G401 (cell line): ENCODE data around the gene CSNK2A1. TPM values are rescaled to one million over a fixed set of nuclear protein-coding genes. Genes with fewer than 3 reads are reported as not detected.
A peak's percentile ranks its signal among the peaks of the same experiment; 100 is the strongest.
"Not testable (repeated sequence)": the region's sequence is repeated elsewhere in the genome, so short reads cannot be mapped to it uniquely, and the experiment has no call there.

Experiments
- DNase-seq: peaks from one replicate; pipeline ENCODE4 v3.0.0-alpha.2; 2015; ENCODE audit warnings: low spot score
- in situ Hi-C: cut with HindIII; loops from 2 replicates; pipeline ENCODE4 v1.10.0; 2016; ENCODE audit warnings: low sequenced_read_pairs, mixed read lengths
- total RNA-seq: library from RNA; depleted of rRNA; stranded (reverse); fragments of >200 nt; shearing (Covaris generic); gene quantifications from 2 replicates; pipeline ENCODE4 v1.2.3, GENCODE V29; 2014

CSNK2A1 gene
- total RNA-seq, 1 experiment from 2014 or later: 275 TPM

DNA sequence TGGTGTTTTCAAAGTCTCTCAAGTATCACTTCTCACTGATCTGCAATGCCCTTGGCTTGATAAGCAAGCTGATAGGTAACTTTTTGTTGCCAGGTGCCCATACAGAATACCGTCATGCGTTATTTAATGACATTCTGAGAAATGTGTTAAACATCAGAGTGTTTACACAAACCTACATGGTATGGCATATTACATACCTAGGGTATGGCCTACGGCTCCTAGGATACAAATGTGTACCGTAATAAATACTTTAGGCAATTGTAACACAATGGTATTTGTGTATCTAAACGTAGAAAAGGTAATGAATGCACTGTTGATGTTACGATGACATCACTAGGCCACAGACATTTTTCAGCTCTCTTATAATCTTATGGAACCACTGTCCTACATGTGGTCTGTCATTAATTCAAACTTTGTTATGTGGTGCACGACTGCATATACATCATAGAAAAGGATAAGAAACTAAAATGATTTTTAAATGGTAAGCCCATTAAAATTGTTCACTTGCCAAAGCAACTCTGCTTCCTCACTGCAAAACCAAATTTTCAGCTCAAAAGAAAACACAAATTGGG, 35.7 kb downstream of the CSNK2A1 start:
- no peak for DNase-seq

DNA sequence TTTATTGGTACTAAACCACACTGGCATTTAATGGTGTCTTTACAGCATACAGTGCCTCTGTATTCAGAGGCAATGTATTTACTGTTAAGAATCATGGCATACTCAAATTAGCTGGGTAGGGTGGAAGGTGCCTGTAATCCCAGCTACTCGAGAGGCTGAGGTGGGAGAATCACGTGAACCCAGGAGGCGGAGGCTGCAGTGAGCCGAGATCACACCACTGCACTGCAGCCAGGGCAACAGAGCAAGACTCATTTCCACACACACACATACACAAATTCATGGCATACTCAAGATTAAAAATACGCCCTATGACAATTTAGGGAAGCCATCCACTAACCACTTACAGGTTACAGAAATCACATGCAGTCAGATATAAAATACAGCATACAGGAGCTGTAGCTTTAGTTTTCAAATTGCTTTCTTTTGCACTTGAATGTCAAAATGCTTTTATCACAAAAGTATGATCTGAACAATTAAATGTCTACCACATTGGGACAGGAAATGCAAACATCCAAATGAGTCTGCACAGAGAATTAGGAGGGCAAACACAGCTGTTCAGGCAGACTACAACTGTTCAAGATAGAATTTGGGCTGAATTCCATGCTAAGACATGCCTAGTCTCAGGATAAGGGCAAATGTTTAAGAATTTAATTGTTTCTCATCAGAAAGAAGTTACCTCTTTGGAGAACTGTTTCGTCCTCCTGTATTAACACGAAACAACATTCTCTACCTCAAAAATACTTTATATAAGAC, 36.4 kb downstream of the CSNK2A1 start:
- in situ Hi-C loops: no loop called here
- no peak for DNase-seq

More for the DNA sequence above, 35.7 kb downstream of the CSNK2A1 start:
- in situ Hi-C loops: no loop called here

DNA sequence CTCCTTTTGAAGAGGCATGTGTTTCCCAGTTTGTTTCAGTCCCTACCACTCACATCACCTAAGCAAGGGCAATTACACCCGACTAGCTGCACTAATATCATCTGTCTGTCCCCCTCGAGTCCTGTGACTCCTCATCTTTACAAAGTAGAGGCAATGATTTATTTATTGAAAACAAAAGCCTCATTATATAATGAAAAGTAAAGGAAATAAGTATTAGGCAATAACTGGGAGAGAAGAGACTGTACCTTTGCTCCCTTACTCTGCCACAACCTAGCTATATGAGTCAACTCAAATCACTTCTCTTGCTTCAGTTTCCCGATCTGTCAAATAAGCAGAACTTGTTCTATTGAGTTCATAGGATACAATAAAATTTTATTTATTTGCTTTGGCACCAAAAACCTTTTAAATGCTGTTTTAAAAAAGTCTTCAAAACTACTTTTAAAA, 38.9 kb downstream of the CSNK2A1 start:
- in situ Hi-C loops: no loop called here
- DNase-seq: no peak

DNA sequence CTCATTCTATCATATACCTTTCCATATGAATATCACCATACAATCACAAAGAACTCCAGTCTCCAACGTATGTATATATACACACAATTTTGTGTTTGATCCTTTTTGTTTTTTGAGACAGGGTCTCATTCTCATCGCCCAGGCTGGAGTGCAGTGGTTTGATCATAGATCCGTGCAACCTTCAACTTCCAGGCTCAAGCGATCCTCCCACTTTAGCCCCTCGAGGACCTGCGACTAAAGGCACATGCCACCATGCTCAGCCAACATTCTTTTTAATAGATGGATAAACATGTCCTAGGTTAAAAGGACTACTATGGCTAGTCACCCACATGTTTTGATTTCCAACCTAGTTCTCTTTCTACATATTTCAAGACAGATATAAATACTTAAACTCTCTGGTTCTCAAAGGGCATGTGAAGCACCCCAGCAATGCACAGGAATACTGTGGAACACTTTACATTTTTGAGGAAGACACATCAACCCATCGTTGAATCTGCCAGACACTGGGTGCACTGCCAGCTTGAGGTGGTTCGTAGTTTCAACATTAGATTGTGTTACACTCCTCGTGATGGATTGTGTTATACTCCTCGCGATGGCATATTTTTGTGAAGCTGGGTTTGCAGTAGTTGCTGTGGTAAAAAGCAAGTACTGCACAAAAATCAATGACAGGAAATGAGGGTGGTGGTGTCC, 40.4 kb downstream of the CSNK2A1 start:
- in situ Hi-C loops: no loop called here
- DNase-seq: no peak

GRCh38 chr20:497979-498378, 45.6 kb downstream of the CSNK2A1 start:
- no peak for DNase-seq
- in situ Hi-C loops: no loop called here

- no peak for DNase-seq
- in situ Hi-C loops: no loop called here
Observed at GRCh38 chr20:496126-496696, 47.4 kb downstream of the CSNK2A1 start.

DNA sequence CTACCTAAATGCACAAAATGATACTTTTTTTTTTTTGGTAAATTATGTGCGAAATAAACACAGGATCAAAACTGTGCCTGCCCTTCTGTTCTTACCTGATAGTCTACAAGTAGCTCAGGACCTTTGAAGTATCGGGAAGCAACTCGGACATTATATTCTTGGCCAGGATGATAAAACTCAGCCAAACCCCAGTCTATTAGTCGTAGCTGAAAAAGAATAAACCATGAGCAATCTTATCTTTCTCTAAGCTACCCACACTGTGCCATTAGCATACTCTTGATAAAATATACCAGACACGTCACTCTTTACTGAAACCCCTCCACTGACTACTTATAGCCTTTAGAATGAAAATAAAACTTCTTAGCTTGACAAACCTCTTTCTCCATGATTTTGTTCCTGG, 51.4 kb downstream of the CSNK2A1 start:
- in situ Hi-C loops: no loop called here
- no peak for DNase-seq

GRCh38 chr20:487655-488054, 55.9 kb downstream of the CSNK2A1 start:
- in situ Hi-C loops: no loop called here
- DNase-seq: no peak

DNA sequence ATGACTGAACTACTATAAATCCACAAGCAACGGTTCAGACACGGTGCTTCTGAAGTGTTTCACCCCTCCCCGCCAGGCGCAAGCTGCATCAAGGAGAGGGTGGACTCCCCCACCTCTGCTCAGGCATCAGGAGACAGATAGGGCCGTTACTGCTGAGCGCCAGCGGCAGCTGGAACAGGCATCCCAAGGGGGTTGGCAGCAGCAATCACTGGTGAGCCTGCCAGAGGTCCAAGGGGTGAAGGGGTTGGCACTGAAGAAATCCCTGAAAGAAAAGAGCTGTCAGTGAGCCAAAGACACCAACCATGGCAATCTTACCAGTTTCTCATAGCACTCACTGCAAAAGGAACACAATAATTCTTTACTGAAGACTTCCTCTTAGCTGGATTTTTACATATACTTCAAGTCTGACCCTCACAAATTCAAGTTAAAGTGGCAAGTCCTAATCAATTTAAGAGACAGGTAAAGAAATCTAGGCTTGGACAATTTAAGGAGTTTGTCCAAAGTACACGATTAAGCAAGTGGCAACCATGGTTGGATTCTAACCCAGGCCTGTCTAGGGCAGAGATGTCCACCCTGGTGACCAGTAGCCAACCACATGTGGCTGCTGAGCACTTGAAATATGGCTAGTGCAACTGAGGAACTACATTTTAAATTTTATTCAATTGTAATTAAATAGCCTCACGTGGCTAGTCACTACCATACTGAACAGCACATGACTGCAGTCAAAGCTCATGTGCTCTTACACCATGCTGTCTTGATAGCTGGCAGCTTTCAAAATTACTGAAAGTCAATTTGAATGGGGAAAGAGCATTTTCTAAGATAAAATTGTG, 59.6 kb downstream of the CSNK2A1 start:
- DNase-seq: no peak
- in situ Hi-C loops: no loop called here

GRCh38 chr20:481167-481566, 62.4 kb downstream of the CSNK2A1 start:
- DNase-seq: no peak
- in situ Hi-C loops: no loop called here

DNA sequence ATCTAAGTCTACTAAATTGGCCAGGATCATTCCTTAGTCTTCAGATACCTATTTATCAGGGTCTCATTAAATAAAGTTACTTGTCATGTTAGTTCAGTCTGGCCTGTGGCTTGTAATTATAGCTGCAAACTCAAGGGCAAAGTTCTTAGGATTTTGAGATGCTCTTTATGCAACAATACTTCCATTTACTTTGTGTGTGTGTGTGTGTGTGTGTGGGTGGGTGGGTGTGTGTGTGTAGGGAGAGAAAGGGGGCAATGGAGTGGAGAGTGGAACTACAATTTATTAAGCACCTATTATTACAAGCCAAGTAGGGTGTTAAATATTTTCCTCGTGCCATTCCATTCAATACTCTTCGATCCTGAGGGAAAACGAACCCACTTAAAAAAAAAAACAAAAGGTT, 63.5 kb downstream of the CSNK2A1 start:
- in situ Hi-C loops: no loop called here
- no peak for DNase-seq

- no peak for DNase-seq
- in situ Hi-C loops: loop anchor here (10.0 kb wide), 1 partner anchor 165 kb away; no protein-coding TSS in a partner anchor
Observed at GRCh38 chr20:479487-479886, 64.1 kb downstream of the CSNK2A1 start.

GRCh38 chr20:478949-479429, 64.6 kb downstream of the CSNK2A1 start:
- in situ Hi-C loops: loop anchor here (10.0 kb wide), 1 partner anchor 166 kb away; no protein-coding TSS in a partner anchor
- peak; percentile 84 for DNase-seq

GRCh38 chr20:478010-478948, 65.3 kb downstream of the CSNK2A1 start:
- in situ Hi-C loops: loop anchor here (10.0 kb wide), 1 partner anchor 167 kb away; no protein-coding TSS in a partner anchor

DNA sequence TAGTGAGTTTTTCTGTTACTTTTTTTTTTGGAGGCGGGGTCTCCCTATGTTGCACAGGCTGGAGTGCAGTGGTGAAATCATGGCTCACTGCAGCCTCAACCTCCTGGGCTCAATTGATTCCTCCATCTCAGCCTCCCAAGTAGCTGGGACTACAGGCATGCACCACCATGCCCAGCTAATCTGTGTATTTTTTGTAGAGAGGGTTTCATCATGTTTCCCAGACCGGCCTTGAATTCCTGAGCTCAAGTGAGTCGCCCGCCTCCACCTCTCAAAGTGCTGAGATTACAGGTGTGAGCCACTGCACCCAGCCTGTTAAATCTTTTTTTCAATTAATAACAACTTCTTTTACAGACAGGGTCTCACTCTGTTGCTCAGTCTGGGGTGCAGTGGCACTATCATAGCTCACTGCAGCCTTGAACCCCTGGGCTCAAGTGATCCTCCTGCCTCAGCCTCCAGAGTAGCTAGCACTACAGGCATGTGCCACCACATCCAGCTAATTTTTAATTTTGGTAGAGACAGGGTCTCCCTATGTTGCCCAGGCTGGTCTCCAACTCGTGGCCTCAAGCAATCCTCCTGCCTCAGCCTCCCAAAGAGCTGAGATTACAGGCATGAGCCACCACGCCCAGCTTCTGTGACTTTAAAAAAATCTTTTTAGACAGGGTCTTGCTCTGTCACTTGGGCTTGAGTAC, 66.9 kb downstream of the CSNK2A1 start:
- DNase-seq: not testable (repeated sequence)
- in situ Hi-C loops: loop anchor here (10.0 kb wide), 1 partner anchor 168 kb away; no protein-coding TSS in a partner anchor

More at GRCh38 chr20:478010-478948, 65.3 kb downstream of the CSNK2A1 start:
- no peak for DNase-seq

GRCh38 chr20:475463-476357, 67.9 kb downstream of the CSNK2A1 start:
- no peak for DNase-seq
- in situ Hi-C loops: loop anchor here (10.0 kb wide), 1 partner anchor 169 kb away; no protein-coding TSS in a partner anchor
